ENCODE data around the gene NRF1. TPM values are rescaled to one million over a fixed set of nuclear protein-coding genes. Genes with fewer than 3 reads are reported as not detected.

Gene NRF1
- total RNA-seq, 1 experiment from 2014 or later = 19.3 TPM

GRCh38 chr7:129801882-129802281 lies 190.4 kb downstream of the NRF1 start:
- TF ChIP-seq CTCF (conservative IDR thresholded peaks at IDR 0.05) = no peak
- no CpG with 5 or more reads among the region's 5 CpGs for WGBS (ENCODE audit: extremely low coverage, insufficient read length, low lambda C conversion rate)
- no peak overlapping the region for H3K23ac ChIP-seq (ENCODE audit: insufficient read length, low read depth, low read length)
- H3T11ph ChIP-seq (ENCODE audit: low read length) = no peak overlapping the region
- H3K9me3 ChIP-seq (ENCODE audit: control insufficient read depth, low read depth, low read length) = no peaks in the 10 kb centered on the region
- no peak overlapping the region for H3K18ac ChIP-seq (ENCODE audit: insufficient read length, low read depth, low read length)
- no peak overlapping the region for H2AK5ac ChIP-seq (ENCODE audit: insufficient read length, low read length)
- H2BK12ac ChIP-seq (ENCODE audit: insufficient read length, low read depth, low read length) = no peak overlapping the region
- H3K14ac ChIP-seq (ENCODE audit: insufficient read depth, low read length) = no peak overlapping the region
- Mint-ChIP-seq H3K9me3 (no peaks in the 10 kb centered on the region), H3K27me3 (ENCODE audit: low read depth) (peaks cover 8% of the 10 kb centered on the region), H3K4me3 (no peak overlapping the region; a peak in 1 of 5 replicates), H3K36me3 (ENCODE audit: insufficient read depth in 1 of 3, low read depth in 3 of 3) (no peaks in the 10 kb centered on the region; a peak in 1 of 7 replicates), H3K4me1 (peaks cover 31 to 47% of the 10 kb centered on the region in 2 experiments), H3K27ac (no peak overlapping the region)
- H4K5ac ChIP-seq (ENCODE audit: insufficient read length, low read depth, low read length) = no peak overlapping the region
- no peaks in the 10 kb centered on the region for H3K27me3 ChIP-seq (ENCODE audit: insufficient read depth, low read length)
- no peak overlapping the region for H2AFZ ChIP-seq (ENCODE audit: low read length)
- DNase-seq = peak; percentile 49
- H3K79me1 ChIP-seq (ENCODE audit: insufficient read depth, low read depth, low read length, poor library complexity, severe bottlenecking) = no peaks in the 10 kb centered on the region
- no peak overlapping the region for H2BK120ac ChIP-seq (ENCODE audit: low read depth, low read length, poor library complexity, severe bottlenecking)
- no peak overlapping the region for H3K27ac ChIP-seq (ENCODE audit: insufficient read length, low read depth, low read length)
- no peak overlapping the region for H3K56ac ChIP-seq (ENCODE audit: insufficient read length, low read depth, low read length)
- no peak overlapping the region for H3K4ac ChIP-seq (ENCODE audit: low read depth, low read length)
- no peak overlapping the region for H2BK20ac ChIP-seq (ENCODE audit: low read depth, low read length, poor library complexity, severe bottlenecking)
- H4K8ac ChIP-seq (replicated peaks; ENCODE audit: insufficient read length, low read depth, low read length) = no peak overlapping the region
- H3K4me1 ChIP-seq (ENCODE audit: insufficient read depth, low read length) = peaks cover 8% of the 10 kb centered on the region
- H2BK5ac ChIP-seq (ENCODE audit: insufficient read length, low read length) = no peak overlapping the region
- no peak overlapping the region for H3K4me2 ChIP-seq (ENCODE audit: insufficient read depth, insufficient read length, low read length)
- no peak overlapping the region for H4K91ac ChIP-seq (ENCODE audit: insufficient read length, low read depth, low read length)
- H4K20me1 ChIP-seq (ENCODE audit: control insufficient read depth, insufficient read depth, insufficient read length) = no peaks in the 10 kb centered on the region
- no peak overlapping the region for H3K9ac ChIP-seq (ENCODE audit: extremely low read depth, insufficient read length, low read length)
- no peak overlapping the region for H2BK15ac ChIP-seq (ENCODE audit: low read depth, low read length)
- H3K23me2 ChIP-seq (ENCODE audit: insufficient read length, low read depth, low read length, poor library complexity, severe bottlenecking) = no peaks in the 10 kb centered on the region
- no peaks in the 10 kb centered on the region for H3K79me2 ChIP-seq (ENCODE audit: insufficient read depth, low read length)
